Thyroid gland (tissue), 4 donors: ENCODE data around the gene TMEM161A. TPM values are rescaled to one million over a fixed set of nuclear protein-coding genes. Genes with fewer than 3 reads are reported as not detected.

ENCODE experiments used
- DNase-seq, 2 donors: peaks; one replicate each; pipeline ENCODE4 v3.0.0-alpha.2; 2019
- H3K27ac ChIP-seq, 3 donors: fragments of 200-600 bp; sonication (generic); 1 replicate in 2 of 3; 2 replicates in 1 of 3; pipeline ENCODE4 v1.5.1; 2016 to 2019; ENCODE audit warnings: mild to moderate bottlenecking in 1 of 3, moderate library complexity in 1 of 3
- H3K27me3 ChIP-seq: fragments of 200-600 bp; sonication (generic); one replicate; pipeline ENCODE4 v1.5.1; 2019
- H3K36me3 ChIP-seq, 2 donors: fragments of 200-600 bp; sonication (generic); one replicate each; pipeline ENCODE4 v1.5.1; 2016 to 2019
- H3K4me1 ChIP-seq, 2 donors: fragments of 200-600 bp; sonication (generic); one replicate each; pipeline ENCODE4 v1.5.1; 2017 to 2019
- H3K4me3 ChIP-seq, 3 donors: fragments of 200-600 bp; sonication (generic); replicated peaks in 1 of 3; 1 replicate in 2 of 3; 2 replicates in 1 of 3; pipeline ENCODE4 v1.5.1; 2016; ENCODE audit warnings: mild to moderate bottlenecking in 1 of 3
- H3K9me3 ChIP-seq: fragments of 200-600 bp; sonication (generic); one replicate; pipeline ENCODE4 v1.5.1; 2017
- CTCF ChIP-seq, 6 experiments: fragments of 200-600 bp in 3 of 6; fragments of 450-650 bp in 3 of 6; sonication (generic) in 3 of 6; IDR thresholded peaks; one replicate each; pipeline ENCODE4 v1.5.1; 2016 to 2019; ENCODE audit warnings: antibody characterized with exemption in 6 of 6, mild to moderate bottlenecking in 2 of 6, inconsistent platforms in 1 of 6, moderate library complexity in 1 of 6
- POLR2A ChIP-seq, 2 donors: fragments of 450-650 bp; IDR thresholded peaks; one replicate each; pipeline ENCODE4 v1.6.1; 2017; ENCODE audit warnings: antibody characterized with exemption in 2 of 2, mild to moderate bottlenecking in 2 of 2, moderate library complexity in 1 of 2
- WGBS, 2 donors: methylation state at CpG; one replicate each; pipeline ENCODE4 v1.1.5; 2017; 5-methylcytosine and 5-hydroxymethylcytosine counted together
- intact Hi-C: fragments of 100-400 bp; cut with DNase I; formaldehyde crosslinking; loops from one replicate; pipeline ENCODE4 v1.15.1; 2023
- total RNA-seq, 4 donors: library from RNA; depleted of rRNA; stranded (reverse); fragments of >200 nt; gene quantifications; one replicate each; pipeline ENCODE4 v1.2.3, GENCODE V29; 2016

TMEM161A gene
- total RNA-seq, 4 donors from 2014 or later, result 29.6 to 37.8 (median 33.1) TPM

GRCh38 chr19:19133985-19134384 lies 4.3 kb downstream of the TMEM161A start:
- no peak for DNase-seq
- Histone ChIP-seq H3K27me3 (no peaks in the 10 kb centered on the region), H3K4me3 (no peak overlapping the region), H3K9me3 (no peaks in the 10 kb centered on the region), H3K27ac (no peak overlapping the region), H3K36me3 (no peaks in the 10 kb centered on the region), H3K4me1 (peaks cover 10 to 16% of the 10 kb centered on the region in 2 donors)
- WGBS, 2 donors, result 93 to 96% methylated on average over 6 of the region's 6 CpGs
- intact Hi-C loops, result no loop called here
- TF ChIP-seq CTCF (IDR thresholded peaks at IDR 0.05), result no peak
- no peak for TF ChIP-seq POLR2A (IDR thresholded peaks at IDR 0.05)

- 97% methylated on average over 8 to 12 of the region's 12 CpGs for WGBS, 2 donors
- Histone ChIP-seq H3K4me3 (no peak overlapping the region), H3K36me3 (no peaks in the 10 kb centered on the region), H3K27me3 (no peaks in the 10 kb centered on the region), H3K9me3 (no peaks in the 10 kb centered on the region), H3K4me1 (peaks cover 9 to 16% of the 10 kb centered on the region in 2 donors), H3K27ac (no peak overlapping the region)
- intact Hi-C loops, result no loop called here
- no peak for DNase-seq
- no peak for TF ChIP-seq CTCF (IDR thresholded peaks at IDR 0.05)
- TF ChIP-seq POLR2A (IDR thresholded peaks at IDR 0.05), result no peak
Observed at GRCh38 chr19:19132912-19133311, 5.4 kb downstream of the TMEM161A start.

- no peak for DNase-seq
- no peaks in the 10 kb centered on the region for H3K27me3 ChIP-seq
- intact Hi-C loops, result no loop called here
- TF ChIP-seq CTCF (IDR thresholded peaks at IDR 0.05) (no peak), POLR2A (IDR thresholded peaks at IDR 0.05) (no peak)
- H3K4me1 ChIP-seq, result peaks cover 0 to 8% of the 10 kb centered on the region in 2 donors
- H3K9me3 ChIP-seq, result no peaks in the 10 kb centered on the region
- 94 to 100% methylated on average over 1 to 3 of the region's 3 CpGs for WGBS, 2 donors
- H3K4me3 ChIP-seq, result no peak overlapping the region
- H3K36me3 ChIP-seq, result no peaks in the 10 kb centered on the region
- no peak overlapping the region for H3K27ac ChIP-seq
Observed at GRCh38 chr19:19131989-19132388, 6.3 kb downstream of the TMEM161A start.

GRCh38 chr19:19126102-19126501 lies 12.2 kb downstream of the TMEM161A start:
- H3K27ac ChIP-seq, result no peak overlapping the region
- no peaks in the 10 kb centered on the region for H3K9me3 ChIP-seq
- TF ChIP-seq CTCF (IDR thresholded peaks at IDR 0.05) (no peak), POLR2A (IDR thresholded peaks at IDR 0.05) (no peak)
- H3K27me3 ChIP-seq, result no peaks in the 10 kb centered on the region
- 94 to 97% methylated on average over 6 of the region's 6 CpGs for WGBS, 2 donors
- intact Hi-C loops, result no loop called here
- peaks cover 0 to 4% of the 10 kb centered on the region in 2 donors for H3K36me3 ChIP-seq
- no peak for DNase-seq
- no peak overlapping the region for H3K4me3 ChIP-seq
- no peaks in the 10 kb centered on the region for H3K4me1 ChIP-seq

GRCh38 chr19:19123386-19123785 lies 14.9 kb downstream of the TMEM161A start:
- Histone ChIP-seq H3K4me3 (no peak overlapping the region), H3K27me3 (no peaks in the 10 kb centered on the region), H3K9me3 (no peaks in the 10 kb centered on the region), H3K27ac (no peak overlapping the region), H3K36me3 (peaks cover 7 to 11% of the 10 kb centered on the region in 2 donors), H3K4me1 (no peaks in the 10 kb centered on the region)
- TF ChIP-seq CTCF (IDR thresholded peaks at IDR 0.05), result no peak
- no peak for TF ChIP-seq POLR2A (IDR thresholded peaks at IDR 0.05)
- DNase-seq, result no peak
- intact Hi-C loops, result no loop called here
